ENCODE measurements around the gene CES2.

- no peak for TF ChIP-seq CTCF (IDR thresholded peaks at IDR 0.05)
- no peak for TF ChIP-seq POLR2A (IDR thresholded peaks at IDR 0.05)
Observed at GRCh38 chr16:66920924-66921680, 14.2 kb upstream of the CES2 start.

All from sigmoid colon (tissue), 3 donors.